SK-N-MC (cell line): ENCODE measurements around the gene FANCC.

Experiments
- DNase-seq: peaks from one replicate; pipeline ENCODE4 v3.0.0-alpha.2; 2011; ENCODE audit warnings: low read depth, low spot score
- H3K27ac ChIP-seq: fragments of 200-600 bp; sonication (generic); 2 replicates; pipeline ENCODE4 v1.5.1; 2016; ENCODE audit warnings: mixed run types
- H3K36me3 ChIP-seq: fragments of 200-600 bp; sonication (generic); 2 replicates; pipeline ENCODE4 v1.6.1; 2017; ENCODE audit warnings: antibody characterized with exemption, low read length, mixed read lengths; ENCODE audit not compliant: insufficient read depth
- H3K4me3 ChIP-seq: fragments of 200-600 bp; sonication (generic); 2 replicates; pipeline ENCODE4 v1.5.1; 2016
- H3K9ac ChIP-seq: fragments of 200-600 bp; sonication (generic); 2 replicates; pipeline ENCODE4 v1.8.0; 2017; ENCODE audit warnings: mixed run types, mixed read lengths; ENCODE audit not compliant: insufficient read length
- H3K9me3 ChIP-seq: fragments of 200-600 bp; sonication (generic); 2 replicates; pipeline ENCODE4 v1.6.1; 2017; ENCODE audit warnings: low read depth, mild to moderate bottlenecking, antibody characterized with exemption, low read length, moderate library complexity, mixed read lengths
- EZH2 ChIP-seq: fragments of 200-600 bp; sonication (generic); IDR thresholded peaks from one replicate; pipeline ENCODE4 v1.6.1; 2017; ENCODE audit warnings: antibody characterized with exemption
- FOXP2 ChIP-seq: optimal IDR thresholded peaks from 2 replicates; pipeline ENCODE3; 2011; ENCODE audit warnings: mild to moderate bottlenecking, moderate library complexity; ENCODE audit not compliant: insufficient read depth; ENCODE audit errors: extremely low read length, control extremely low read depth
- POLR2AphosphoS5 ChIP-seq: IDR thresholded peaks from 2 replicates; pipeline ENCODE4 v1.6.1; 2012; ENCODE audit warnings: mild to moderate bottlenecking, low read depth, low read length, borderline replicate concordance

FANCC gene

GRCh38 chr9:95350266-95350665, 32.8 kb upstream of the FANCC start:
- Histone ChIP-seq H3K36me3 (no peaks in the 10 kb centered on the region), H3K27ac (no peak overlapping the region), H3K9ac (no peak overlapping the region), H3K4me3 (no peak overlapping the region), H3K9me3 (no peaks in the 10 kb centered on the region)
- no peak for DNase-seq
- TF ChIP-seq POLR2AphosphoS5 (no peak), FOXP2 (no peak), EZH2 (no peak)

- no peaks in the 10 kb centered on the region for H3K9me3 ChIP-seq
- no peak for DNase-seq
- TF ChIP-seq FOXP2 (no peak), EZH2 (no peak), POLR2AphosphoS5 (no peak)
- H3K9ac ChIP-seq, result no peak overlapping the region
- H3K27ac ChIP-seq, result no peak overlapping the region
- no peak overlapping the region for H3K4me3 ChIP-seq
- H3K36me3 ChIP-seq, result no peaks in the 10 kb centered on the region
These were observed 31.9 kb upstream of the FANCC start for GRCh38 chr9:95349091-95350038.

- Histone ChIP-seq H3K36me3 (no peaks in the 10 kb centered on the region), H3K27ac (no peak overlapping the region), H3K9ac (no peak overlapping the region), H3K9me3 (no peaks in the 10 kb centered on the region), H3K4me3 (no peak overlapping the region)
- TF ChIP-seq EZH2, result no peak
- no peak for TF ChIP-seq POLR2AphosphoS5
- no peak for TF ChIP-seq FOXP2
- DNase-seq, result no peak
These were observed 28.5 kb upstream of the FANCC start for GRCh38 chr9:95346021-95346420.

- TF ChIP-seq FOXP2 (no peak), EZH2 (no peak), POLR2AphosphoS5 (no peak)
- Histone ChIP-seq H3K27ac (no peak overlapping the region), H3K9ac (no peak overlapping the region), H3K4me3 (no peak overlapping the region), H3K36me3 (no peaks in the 10 kb centered on the region), H3K9me3 (no peaks in the 10 kb centered on the region)
- no peak for DNase-seq
These were observed 27.3 kb upstream of the FANCC start for GRCh38 chr9:95344735-95345325.

GRCh38 chr9:95343725-95344287, 26.3 kb upstream of the FANCC start:
- Histone ChIP-seq H3K36me3 (no peaks in the 10 kb centered on the region), H3K9me3 (no peaks in the 10 kb centered on the region), H3K27ac (no peak overlapping the region), H3K9ac (no peak overlapping the region), H3K4me3 (no peak overlapping the region)
- no peak for DNase-seq
- no peak for TF ChIP-seq POLR2AphosphoS5
- TF ChIP-seq EZH2, result no peak
- TF ChIP-seq FOXP2, result no peak

- TF ChIP-seq EZH2 (no peak), POLR2AphosphoS5 (no peak), FOXP2 (no peak)
These were observed 25.1 kb upstream of the FANCC start for GRCh38 chr9:95342571-95342970.

GRCh38 chr9:95341293-95341962, 23.9 kb upstream of the FANCC start:
- no peak for DNase-seq
- Histone ChIP-seq H3K9me3 (no peaks in the 10 kb centered on the region), H3K36me3 (no peaks in the 10 kb centered on the region), H3K27ac (no peak overlapping the region), H3K9ac (no peak overlapping the region), H3K4me3 (no peak overlapping the region)
- TF ChIP-seq FOXP2 (no peak), POLR2AphosphoS5 (no peak), EZH2 (no peak)

More at GRCh38 chr9:95342571-95342970, 25.1 kb upstream of the FANCC start:
- Histone ChIP-seq H3K4me3 (no peak overlapping the region), H3K36me3 (no peaks in the 10 kb centered on the region), H3K9me3 (no peaks in the 10 kb centered on the region), H3K27ac (no peak overlapping the region), H3K9ac (no peak overlapping the region)
- DNase-seq, result no peak

GRCh38 chr9:95338243-95338642, 20.7 kb upstream of the FANCC start:
- Histone ChIP-seq H3K27ac (no peak overlapping the region), H3K36me3 (no peaks in the 10 kb centered on the region), H3K9ac (no peak overlapping the region), H3K4me3 (no peak overlapping the region), H3K9me3 (no peaks in the 10 kb centered on the region)
- DNase-seq, result no peak
- TF ChIP-seq POLR2AphosphoS5 (no peak), EZH2 (no peak), FOXP2 (no peak)
